ENCODE data around the gene POLR1G. TPM values are rescaled to one million over a fixed set of nuclear protein-coding genes. Genes with fewer than 3 reads are reported as not detected.
A peak's percentile ranks its signal among the peaks of the same experiment; 100 is the strongest.

POLR1G gene
- total and polyA plus RNA-seq, 9 of the 15 experiments (the other 6 are each of a cell fraction or from before 2014, with no cell fraction given): 3.0 to 50.1 (median 27.4) TPM

GRCh38 chr19:45362291-45362690, 44.2 kb upstream of the POLR1G start:
- no peak for DNase-seq (ENCODE audit: extremely low read depth in 1 of 4, low spot score in 3 of 4)
- peaks cover 68% of the 10 kb centered on the region; the same call in 2 of the 3 replicates for H3K36me3 ChIP-seq (ENCODE audit: control insufficient read depth, insufficient read depth, low read length)
- no peaks in the 10 kb centered on the region for H3K27me3 ChIP-seq (ENCODE audit: control insufficient read depth in 2 of 2, insufficient read depth in 2 of 2, low read length in 2 of 2)
- no peak overlapping the region for H3K4me2 ChIP-seq (ENCODE audit: insufficient read depth, low read length)
- no peaks in the 10 kb centered on the region for H3K9me3 ChIP-seq (replicated peaks; ENCODE audit: control insufficient read depth, insufficient read depth, low read depth, low read length)
- intact Hi-C loops (cut with micrococcal nuclease): no loop called here
- no peak overlapping the region; the same call in 2 of the 3 replicates for H3K27ac ChIP-seq (ENCODE audit: extremely low read depth, low read depth, low read length)
- peaks cover 0 to 31% of the 10 kb centered on the region in 2 experiments; a peak in 2 of 5 replicates for H3K4me1 ChIP-seq (replicated peaks in 1 of 2; ENCODE audit: control insufficient read depth in 2 of 2, insufficient read depth in 2 of 2, low read length in 2 of 2)
- in situ Hi-C loops (cut with MboI): no loop called here
- no peaks in the 10 kb centered on the region for H3K79me2 ChIP-seq (ENCODE audit: control insufficient read depth, insufficient read depth, low read length)
- ATAC-seq: no peak
- no peak for FAIRE-seq
- no peak overlapping the region for H2AFZ ChIP-seq (ENCODE audit: low read depth, low read length)
- no peak overlapping the region for H3K4me3 ChIP-seq
- TF ChIP-seq RBFOX2 (IDR thresholded peaks at IDR 0.05; ENCODE audit: low read depth, low read length) (peak; percentile 53), POLR2G (IDR thresholded peaks at IDR 0.05; ENCODE audit: low read depth, low read length) (peak; percentile 31), NONO (IDR thresholded peaks at IDR 0.05; ENCODE audit: low read depth in 2 of 2, low read length in 1 of 2) (no peak)
- H3K9me1 ChIP-seq (ENCODE audit: control insufficient read depth, insufficient read depth, low read length): no peaks in the 10 kb centered on the region
- H3K9ac ChIP-seq (ENCODE audit: insufficient read depth in 1 of 2, low read depth in 2 of 2, low read length in 2 of 2): 0 out of 4 replicates have a peak overlapping the region, but pooled peaks of 1 of the 2 experiments have one; percentile 2
- BruUV-seq (replicated peaks): no TSS peak
- WGBS (ENCODE audit: insufficient coverage, low coverage, missing lambda C conversion rate): 92% methylated on average over 15 of the region's 16 CpGs
- H4K20me1 ChIP-seq (replicated peaks; ENCODE audit: control insufficient read depth, insufficient read depth, low read length): 0 out of 2 replicates have a peak, but pooled peaks cover 3% of the 10 kb centered on the region
- ChIA-PET CTCF (ENCODE audit: low intra/inter-chr PET ratio) (no interaction called here), POLR2A (no interaction called here)

- ChIA-PET POLR2A (interaction anchor here (1.2 kb wide), 1 partner anchor 12 kb away, joined by 3 read pairs; no protein-coding TSS in a partner anchor), CTCF (ENCODE audit: low intra/inter-chr PET ratio) (no interaction called here)
- H3K4me2 ChIP-seq (ENCODE audit: insufficient read depth, low read length): no peak overlapping the region
- H3K9me3 ChIP-seq (replicated peaks; ENCODE audit: control insufficient read depth, insufficient read depth, low read depth, low read length): no peaks in the 10 kb centered on the region
- no TSS peak for BruUV-seq (replicated peaks)
- WGBS (ENCODE audit: insufficient coverage, low coverage, missing lambda C conversion rate): 98% methylated on average over 10 of the region's 44 CpGs
- peaks cover 65% of the 10 kb centered on the region for H3K36me3 ChIP-seq (ENCODE audit: control insufficient read depth, insufficient read depth, low read length)
- peaks cover 0 to 26% of the 10 kb centered on the region in 2 experiments; a peak in 3 of 5 replicates for H3K4me1 ChIP-seq (replicated peaks in 1 of 2; ENCODE audit: control insufficient read depth in 2 of 2, insufficient read depth in 2 of 2, low read length in 2 of 2)
- TF ChIP-seq RUNX1 (IDR thresholded peaks at IDR 0.05; ENCODE audit: low read depth) (no peak), PYGO2 (tag; IDR thresholded peaks at IDR 0.05) (no peak), ZBTB11 (CRISPR knock-in tag; IDR thresholded peaks at IDR 0.05) (no peak)
- in situ Hi-C loops (cut with MboI): no loop called here
- no peaks in the 10 kb centered on the region for H3K27me3 ChIP-seq (ENCODE audit: control insufficient read depth in 2 of 2, insufficient read depth in 2 of 2, low read length in 2 of 2)
- H4K20me1 ChIP-seq (replicated peaks; ENCODE audit: control insufficient read depth, insufficient read depth, low read length): 0 out of 2 replicates have a peak, but pooled peaks cover 3% of the 10 kb centered on the region
- H3K9ac ChIP-seq (ENCODE audit: insufficient read depth in 1 of 2, low read depth in 2 of 2, low read length in 2 of 2): no peak overlapping the region; a peak in 1 of 4 replicates
- ATAC-seq (no peak), FAIRE-seq (no peak), DNase-seq (ENCODE audit: extremely low read depth in 1 of 4, low spot score in 3 of 4) (peak in 1 of 4 experiments; percentile 5)
- intact Hi-C loops (cut with micrococcal nuclease): no loop called here
- H3K9me1 ChIP-seq (ENCODE audit: control insufficient read depth, insufficient read depth, low read length): no peaks in the 10 kb centered on the region
- H2AFZ ChIP-seq (ENCODE audit: low read depth, low read length): no peak overlapping the region
- H3K4me3 ChIP-seq: no peak overlapping the region
- peaks cover 6% of the 10 kb centered on the region for H3K79me2 ChIP-seq (ENCODE audit: control insufficient read depth, insufficient read depth, low read length)
- H3K27ac ChIP-seq (ENCODE audit: extremely low read depth, low read depth, low read length): no peak overlapping the region
These were observed 42.5 kb upstream of the POLR1G start for GRCh38 chr19:45363861-45364459.

Data from K562 (cell line).